GM19438 (cell line): ENCODE data around the gene SECISBP2.

Experiments used
- ATAC-seq: cut with Tn5 transposase; IDR thresholded peaks from one replicate; pipeline ENCODE4 v1.9.1; 2021; ENCODE audit warnings: low read depth; ENCODE audit not compliant: unreplicated experiment

SECISBP2 gene

GRCh38 chr9:89379508-89380115, 61.3 kb downstream of the SECISBP2 start:
- ATAC-seq, result no peak

- ATAC-seq, result no peak
These were observed 62.4 kb downstream of the SECISBP2 start for GRCh38 chr9:89380437-89381307.

GRCh38 chr9:89381308-89381609, 63.0 kb downstream of the SECISBP2 start:
- ATAC-seq, result no peak

- no peak for ATAC-seq
These were observed 64.0 kb downstream of the SECISBP2 start for GRCh38 chr9:89382026-89382986.

GRCh38 chr9:89383030-89383720, 64.9 kb downstream of the SECISBP2 start:
- no peak for ATAC-seq

GRCh38 chr9:89383721-89384300, 65.5 kb downstream of the SECISBP2 start:
- no peak for ATAC-seq

GRCh38 chr9:89384783-89385182, 66.5 kb downstream of the SECISBP2 start:
- ATAC-seq, result no peak

GRCh38 chr9:89386206-89386605, 67.9 kb downstream of the SECISBP2 start:
- no peak for ATAC-seq

- ATAC-seq, result no peak
These were observed 68.5 kb downstream of the SECISBP2 start for GRCh38 chr9:89386797-89387196.

GRCh38 chr9:89387197-89387849, 69.0 kb downstream of the SECISBP2 start:
- no peak for ATAC-seq

GRCh38 chr9:89388084-89388867, 70.0 kb downstream of the SECISBP2 start:
- ATAC-seq, result no peak

- ATAC-seq, result no peak
These were observed 70.5 kb downstream of the SECISBP2 start for GRCh38 chr9:89388868-89389177.

GRCh38 chr9:89390068-89390555, 71.8 kb downstream of the SECISBP2 start:
- ATAC-seq, result no peak

- no peak for ATAC-seq
These were observed 72.3 kb downstream of the SECISBP2 start for GRCh38 chr9:89390578-89391116.

GRCh38 chr9:89391585-89391984, 73.3 kb downstream of the SECISBP2 start:
- ATAC-seq, result no peak

- no peak for ATAC-seq
These were observed 76.1 kb downstream of the SECISBP2 start for GRCh38 chr9:89394412-89394811.

GRCh38 chr9:89395931-89396710, 77.8 kb downstream of the SECISBP2 start:
- ATAC-seq, result no peak

GRCh38 chr9:89397471-89397870, 79.2 kb downstream of the SECISBP2 start:
- no peak for ATAC-seq
